ENCODE data around the gene UST. TPM values are rescaled to one million over a fixed set of nuclear protein-coding genes. Genes with fewer than 3 reads are reported as not detected.

The UST gene
- total RNA-seq, 1 donor from 2014 or later = 9.7 TPM

- Mint-ChIP-seq H3K9me3 (no peaks in the 10 kb centered on the region), H3K4me3 (no peak overlapping the region), H3K4me1 (ENCODE audit: unreplicated experiment) (peaks cover 16% of the 10 kb centered on the region), H3K36me3 (peaks cover 4% of the 10 kb centered on the region), H3K27ac (no peak overlapping the region), H3K27me3 (no peaks in the 10 kb centered on the region)
- no peak for TF ChIP-seq CTCF (conservative IDR thresholded peaks at IDR 0.05)
- no peak for DNase-seq (ENCODE audit: extremely low spot score, unreplicated experiment)
These were observed 265.3 kb downstream of the UST start for GRCh38 chr6:149012040-149012545.

GRCh38 chr6:149013586-149014344, 266.9 kb downstream of the UST start:
- TF ChIP-seq CTCF (conservative IDR thresholded peaks at IDR 0.05) = no peak
- peaks cover 16% of the 10 kb centered on the region for H3K4me1 Mint-ChIP-seq (ENCODE audit: unreplicated experiment)
- DNase-seq (ENCODE audit: extremely low spot score, unreplicated experiment) = no peak
- no peak overlapping the region for H3K27ac Mint-ChIP-seq
- no peaks in the 10 kb centered on the region for H3K27me3 Mint-ChIP-seq
- H3K36me3 Mint-ChIP-seq = no peaks in the 10 kb centered on the region
- H3K4me3 Mint-ChIP-seq = no peak overlapping the region
- H3K9me3 Mint-ChIP-seq = no peaks in the 10 kb centered on the region

GRCh38 chr6:149014631-149015534, 268.1 kb downstream of the UST start:
- Mint-ChIP-seq H3K27ac (no peak overlapping the region), H3K4me3 (no peak overlapping the region)

GRCh38 chr6:149015535-149016525, 269.0 kb downstream of the UST start:
- H3K9me3 Mint-ChIP-seq = no peaks in the 10 kb centered on the region
- no peak for DNase-seq (ENCODE audit: extremely low spot score, unreplicated experiment)
- no peaks in the 10 kb centered on the region for H3K27me3 Mint-ChIP-seq
- no peak for TF ChIP-seq CTCF (conservative IDR thresholded peaks at IDR 0.05)
- H3K4me1 Mint-ChIP-seq (ENCODE audit: unreplicated experiment) = peaks cover 23% of the 10 kb centered on the region
- peaks cover 11% of the 10 kb centered on the region for H3K36me3 Mint-ChIP-seq
- no peak overlapping the region for H3K4me3 Mint-ChIP-seq
- H3K27ac Mint-ChIP-seq = no peak overlapping the region

More at GRCh38 chr6:149014631-149015534, 268.1 kb downstream of the UST start:
- Mint-ChIP-seq H3K9me3 (no peaks in the 10 kb centered on the region), H3K36me3 (peaks cover 6% of the 10 kb centered on the region), H3K27me3 (no peaks in the 10 kb centered on the region), H3K4me1 (ENCODE audit: unreplicated experiment) (peaks cover 21% of the 10 kb centered on the region)
- DNase-seq (ENCODE audit: extremely low spot score, unreplicated experiment) = no peak
- TF ChIP-seq CTCF (conservative IDR thresholded peaks at IDR 0.05) = no peak

GRCh38 chr6:149016716-149017115, 269.9 kb downstream of the UST start:
- TF ChIP-seq CTCF (conservative IDR thresholded peaks at IDR 0.05) = no peak
- Mint-ChIP-seq H3K4me1 (ENCODE audit: unreplicated experiment) (peaks cover 23% of the 10 kb centered on the region), H3K36me3 (peaks cover 13% of the 10 kb centered on the region), H3K9me3 (no peaks in the 10 kb centered on the region), H3K4me3 (no peak overlapping the region), H3K27me3 (no peaks in the 10 kb centered on the region), H3K27ac (no peak overlapping the region)
- DNase-seq (ENCODE audit: extremely low spot score, unreplicated experiment) = no peak
